Lung (tissue), 12 donors: ENCODE results near the gene RCE1. TPM values are rescaled to one million over a fixed set of nuclear protein-coding genes. Genes with fewer than 3 reads are reported as not detected.

ENCODE experiments used
- ATAC-seq: fragments of 200-7000 bp; cut with Tn5 transposase; one replicate; pipeline ENCODE4 v1.9.1; 2020; ENCODE audit warnings: moderate number of reproducible peaks; ENCODE audit not compliant: insufficient read depth, low FRiP score
- DNase-seq, 3 donors: peaks; one replicate each; pipeline ENCODE4 v3.0.0-alpha.2; 2013 to 2017
- H3K27ac ChIP-seq, 2 donors: one replicate each; pipeline ENCODE4 v1.5.1; 2013; ENCODE audit warnings: mild to moderate bottlenecking in 2 of 2, moderate library complexity in 2 of 2, control low read depth in 1 of 2, inconsistent platforms in 1 of 2, low read depth in 1 of 2, low read length in 1 of 2
- H3K27me3 ChIP-seq, 3 donors: one replicate each; pipeline ENCODE4 v1.5.1; 2013; ENCODE audit warnings: low read length in 2 of 3; ENCODE audit not compliant: control insufficient read depth in 3 of 3, insufficient read depth in 3 of 3
- H3K36me3 ChIP-seq, 4 donors: one replicate each; pipeline ENCODE4 v1.5.1; 2013; ENCODE audit warnings: low read length in 4 of 4, mild to moderate bottlenecking in 1 of 4, moderate library complexity in 1 of 4; ENCODE audit not compliant: control insufficient read depth in 4 of 4, insufficient read depth in 4 of 4
- H3K4me1 ChIP-seq, 5 donors: one replicate each; pipeline ENCODE4 v1.5.1; 2013; ENCODE audit warnings: low read length in 5 of 5, mild to moderate bottlenecking in 2 of 5, moderate library complexity in 1 of 5; ENCODE audit not compliant: control insufficient read depth in 5 of 5, insufficient read depth in 5 of 5
- H3K4me3 ChIP-seq: one replicate; pipeline ENCODE4 v1.5.1; 2013; ENCODE audit warnings: mild to moderate bottlenecking, control low read depth, moderate library complexity
- H3K9ac ChIP-seq, 2 donors: one replicate each; pipeline ENCODE4 v1.5.1; 2013; ENCODE audit warnings: low read length in 2 of 2, control low read depth in 1 of 2; ENCODE audit not compliant: insufficient read depth in 1 of 2
- H3K9me3 ChIP-seq, 4 donors: one replicate each; pipeline ENCODE4 v1.5.1; 2013; ENCODE audit warnings: low read length in 3 of 4, mild to moderate bottlenecking in 1 of 4, moderate library complexity in 1 of 4; ENCODE audit not compliant: control insufficient read depth in 4 of 4, insufficient read depth in 3 of 4
- WGBS, 2 donors: extraction: QIAGEN DNeasy Blood & Tissue Kit; methylation state at CpG; one replicate each; pipeline ENCODE4 v1.1.7; 2013; 5-methylcytosine and 5-hydroxymethylcytosine counted together
- polyA plus RNA-seq, 2 donors: library from polyadenylated mRNA; stranded (reverse); fragments of 200-250 nt; gene quantifications; one replicate each; pipeline ENCODE4 v1.2.1, GENCODE V29; 2013
- total RNA-seq, 2 donors: library from RNA; depleted of rRNA in 1 of 2; stranded (reverse); fragments of >200 nt in 1 of 2; gene quantifications; one replicate each; pipeline ENCODE4 v1.2.1, GENCODE V29; 2014 to 2021
- TF ChIP-seq, protein P1 (sequence below): IDR thresholded peaks from 2 replicates; pipeline ENCODE4 v1.5.1; 2012; ENCODE audit warnings: mild to moderate bottlenecking; ENCODE audit errors: control extremely low read depth, extremely low read depth
- donor health status: control.
- donor health status: control.
- donor health status: Bipolar disorder and iron deficiency.
- donor health status: healthy.
- donor health status: DM: yes; HTN: yes; CAD: no.

Gene RCE1
- total and polyA plus RNA-seq, 4 donors: 8.7 to 24.0 (median 21.2) TPM

GRCh38 chr11:66854729-66855211 is 11.5 kb downstream of the RCE1 start:
- no peak for ATAC-seq
- no peak for DNase-seq

GRCh38 chr11:66855574-66856495 is 12.6 kb downstream of the RCE1 start:
- peak overlapping the region; percentile 66 to 88 for H3K9ac ChIP-seq
- H3K27me3 ChIP-seq: no peaks in the 10 kb centered on the region
- peak; percentile 94 to 96 (median 95) for DNase-seq
- no peaks in the 10 kb centered on the region for H3K9me3 ChIP-seq
- H3K27ac ChIP-seq: peak overlapping the region; percentile 89 to 92
- peaks cover 0 to 13% (median 3%) of the 10 kb centered on the region in 5 donors for H3K4me1 ChIP-seq
- TF ChIP-seq, protein P1, sequence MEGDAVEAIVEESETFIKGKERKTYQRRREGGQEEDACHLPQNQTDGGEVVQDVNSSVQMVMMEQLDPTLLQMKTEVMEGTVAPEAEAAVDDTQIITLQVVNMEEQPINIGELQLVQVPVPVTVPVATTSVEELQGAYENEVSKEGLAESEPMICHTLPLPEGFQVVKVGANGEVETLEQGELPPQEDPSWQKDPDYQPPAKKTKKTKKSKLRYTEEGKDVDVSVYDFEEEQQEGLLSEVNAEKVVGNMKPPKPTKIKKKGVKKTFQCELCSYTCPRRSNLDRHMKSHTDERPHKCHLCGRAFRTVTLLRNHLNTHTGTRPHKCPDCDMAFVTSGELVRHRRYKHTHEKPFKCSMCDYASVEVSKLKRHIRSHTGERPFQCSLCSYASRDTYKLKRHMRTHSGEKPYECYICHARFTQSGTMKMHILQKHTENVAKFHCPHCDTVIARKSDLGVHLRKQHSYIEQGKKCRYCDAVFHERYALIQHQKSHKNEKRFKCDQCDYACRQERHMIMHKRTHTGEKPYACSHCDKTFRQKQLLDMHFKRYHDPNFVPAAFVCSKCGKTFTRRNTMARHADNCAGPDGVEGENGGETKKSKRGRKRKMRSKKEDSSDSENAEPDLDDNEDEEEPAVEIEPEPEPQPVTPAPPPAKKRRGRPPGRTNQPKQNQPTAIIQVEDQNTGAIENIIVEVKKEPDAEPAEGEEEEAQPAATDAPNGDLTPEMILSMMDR: no peak
- 2 to 4% methylated on average over 42 to 51 of the region's 51 CpGs for WGBS, 2 donors
- H3K36me3 ChIP-seq: peaks cover 0 to 11% (median 0%) of the 10 kb centered on the region in 4 donors
- peak overlapping the region; percentile 65 for H3K4me3 ChIP-seq
- peak; percentile 94 for ATAC-seq

More at GRCh38 chr11:66854729-66855211, 11.5 kb downstream of the RCE1 start:
- 95 to 97% methylated on average over 15 of the region's 15 CpGs for WGBS, 2 donors
- H3K36me3 ChIP-seq: peaks cover 0 to 11% (median 0%) of the 10 kb centered on the region in 4 donors
- no peak overlapping the region for H3K27ac ChIP-seq
- no peak overlapping the region for H3K9ac ChIP-seq
- H3K27me3 ChIP-seq: no peaks in the 10 kb centered on the region
- H3K4me1 ChIP-seq: peaks cover 0 to 13% (median 3%) of the 10 kb centered on the region in 5 donors
- TF ChIP-seq, protein P1: no peak
- no peaks in the 10 kb centered on the region for H3K9me3 ChIP-seq
- no peak overlapping the region for H3K4me3 ChIP-seq

DNA sequence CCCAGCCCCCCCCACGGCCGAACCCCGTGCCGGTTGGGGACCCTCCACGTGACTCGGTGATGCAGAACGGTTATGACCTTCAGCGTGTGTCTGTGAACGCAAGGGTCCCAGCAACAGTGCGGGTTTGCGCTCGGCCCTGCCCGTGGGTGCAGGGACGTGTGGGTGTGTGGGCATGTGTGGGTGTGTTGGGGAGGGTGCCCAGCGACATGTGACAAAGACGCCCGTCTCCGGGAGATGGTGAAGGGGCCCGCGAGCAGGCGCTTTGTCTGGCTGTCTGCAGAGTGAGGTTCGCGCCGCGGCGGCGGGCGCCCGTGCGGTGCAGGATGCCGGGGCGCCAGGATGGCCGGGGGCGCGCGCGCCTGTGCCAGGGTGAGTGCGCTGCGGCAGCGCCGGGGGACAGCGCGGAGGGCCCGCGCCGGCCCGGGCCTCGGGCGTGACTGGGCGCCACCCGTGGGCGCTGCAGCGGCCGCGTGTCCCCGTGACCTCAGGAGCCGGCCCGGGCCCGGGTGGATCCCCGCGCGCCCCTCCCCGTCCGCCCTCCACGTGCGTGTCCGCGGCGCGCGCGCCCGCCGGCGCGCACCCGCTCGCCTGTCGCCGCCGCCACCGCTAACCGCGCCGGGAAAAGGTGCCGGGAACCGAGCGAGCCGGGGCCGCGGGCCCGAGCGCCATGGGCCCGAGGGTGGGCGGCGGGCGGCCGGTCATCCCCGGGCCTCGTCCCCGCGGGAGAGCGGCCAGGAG is 13.4 kb downstream of the RCE1 start, which contains the start of gene LRFN4:
Gene LRFN4 (plus strand): TSS at position 569 of the 738 bp plus-strand sequence. CDS start 681 bp downstream, outside the sequence.
- Histone ChIP-seq H3K9me3 (no peaks in the 10 kb centered on the region), H3K36me3 (peaks cover 0 to 11% (median 0%) of the 10 kb centered on the region in 4 donors), H3K4me3 (peak within 1 kb of the TSS; percentile 65), H3K9ac (peak within 1 kb of the TSS; percentile 66 to 88), H3K27ac (peak within 1 kb of the TSS; percentile 89 to 92), H3K4me1 (peaks cover 0 to 13% (median 3%) of the 10 kb centered on the region in 5 donors), H3K27me3 (no peaks in the 10 kb centered on the region)
- ATAC-seq: peak; percentile 6
- WGBS, 2 donors: 0 to 1% methylated on average over 76 to 103 of the region's 103 CpGs
- TF ChIP-seq, protein P1: no peak
- DNase-seq: peak in 1 of 3 donors; percentile 31
